Stimulated activated naive B cell treated with anti-CD40 and anti-IgM and Interleukin-4, amounts not matched to agents 10 μg/mL and 1 μg/mL and 100 μg/mL, for 72 hours (primary cell): Measurements from ENCODE around the gene SLC16A12.
"Not testable (repeated sequence)": the region's sequence is repeated elsewhere in the genome, so short reads cannot be mapped to it uniquely, and the experiment has no call there.

Source experiments
- ATAC-seq, 2 donors: fragments of 150-1000 bp; cut with Tn5 transposase; replicated peaks; 2 replicates each; pipeline ENCODE4 v1.10.0; 2021; ENCODE audit warnings: moderate library complexity in 1 of 2
- DNase-seq: peaks from one replicate; pipeline ENCODE4 v3.0.0; 2021
- H3K27ac Mint-ChIP-seq: one replicate; pipeline ENCODE4 v1.8.0; 2022; ENCODE audit warnings: mild to moderate bottlenecking, mixed read lengths
- H3K27me3 Mint-ChIP-seq, 2 donors: one replicate each; pipeline ENCODE4 v1.8.0; 2022; ENCODE audit warnings: mixed read lengths in 2 of 2
- H3K36me3 Mint-ChIP-seq, 2 donors: one replicate each; pipeline ENCODE4 v1.8.0; 2022; ENCODE audit warnings: mixed read lengths in 2 of 2, mild to moderate bottlenecking in 1 of 2
- H3K4me1 Mint-ChIP-seq, 2 donors: one replicate each; pipeline ENCODE4 v1.8.0; 2022; ENCODE audit warnings: mixed read lengths in 2 of 2, mild to moderate bottlenecking in 1 of 2
- H3K4me3 Mint-ChIP-seq, 2 donors: one replicate each; pipeline ENCODE4 v1.8.0; 2022; ENCODE audit warnings: mild to moderate bottlenecking in 2 of 2, mixed read lengths in 2 of 2, moderate library complexity in 1 of 2
- H3K9me3 Mint-ChIP-seq, 2 donors: one replicate each; pipeline ENCODE4 v1.8.0; 2022; ENCODE audit warnings: mixed read lengths in 2 of 2, mild to moderate bottlenecking in 1 of 2

The SLC16A12 gene

GRCh38 chr10:89458784-89459183 lies 76.6 kb downstream of the SLC16A12 start:
- Mint-ChIP-seq H3K27me3 (peaks cover 21 to 24% of the 10 kb centered on the region in 2 donors), H3K4me3 (no peak overlapping the region), H3K27ac (no peak overlapping the region), H3K9me3 (no peaks in the 10 kb centered on the region), H3K36me3 (no peaks in the 10 kb centered on the region), H3K4me1 (peaks cover 4 to 8% of the 10 kb centered on the region in 2 donors)
- no peak for DNase-seq
- ATAC-seq, result no peak

GRCh38 chr10:89458291-89458690 lies 77.1 kb downstream of the SLC16A12 start:
- H3K9me3 Mint-ChIP-seq, result no peaks in the 10 kb centered on the region
- H3K36me3 Mint-ChIP-seq, result no peaks in the 10 kb centered on the region
- H3K4me3 Mint-ChIP-seq, result no peak overlapping the region
- ATAC-seq (no peak), DNase-seq (no peak)
- peaks cover 21 to 24% of the 10 kb centered on the region in 2 donors for H3K27me3 Mint-ChIP-seq
- no peak overlapping the region for H3K27ac Mint-ChIP-seq
- peaks cover 4 to 8% of the 10 kb centered on the region in 2 donors for H3K4me1 Mint-ChIP-seq

GRCh38 chr10:89454561-89455347 lies 80.6 kb downstream of the SLC16A12 start:
- H3K4me1 Mint-ChIP-seq, result peaks cover 4 to 8% of the 10 kb centered on the region in 2 donors
- no peak overlapping the region for H3K4me3 Mint-ChIP-seq
- no peaks in the 10 kb centered on the region for H3K36me3 Mint-ChIP-seq
- H3K27ac Mint-ChIP-seq, result no peak overlapping the region
- H3K27me3 Mint-ChIP-seq, result peaks cover 4 to 13% of the 10 kb centered on the region in 2 donors
- DNase-seq (no peak), ATAC-seq (no peak)
- H3K9me3 Mint-ChIP-seq, result no peaks in the 10 kb centered on the region

GRCh38 chr10:89452193-89452592 lies 83.2 kb downstream of the SLC16A12 start:
- Mint-ChIP-seq H3K9me3 (peaks cover 0 to under 1% of the 10 kb centered on the region in 2 donors), H3K4me3 (no peak overlapping the region), H3K4me1 (peaks cover 4 to 8% of the 10 kb centered on the region in 2 donors), H3K36me3 (no peaks in the 10 kb centered on the region), H3K27me3 (peaks cover 4 to 8% of the 10 kb centered on the region in 2 donors), H3K27ac (no peak overlapping the region)
- no peak for ATAC-seq
- no peak for DNase-seq

GRCh38 chr10:89450901-89451300 lies 84.5 kb downstream of the SLC16A12 start:
- Mint-ChIP-seq H3K4me1 (peaks cover 4 to 8% of the 10 kb centered on the region in 2 donors), H3K9me3 (peaks cover 3 to 6% of the 10 kb centered on the region in 2 donors), H3K27ac (no peak overlapping the region), H3K36me3 (peaks cover 0 to 3% of the 10 kb centered on the region in 2 donors), H3K27me3 (peaks cover 7 to 8% of the 10 kb centered on the region in 2 donors), H3K4me3 (no peak overlapping the region)
- ATAC-seq (no peak), DNase-seq (no peak)

GRCh38 chr10:89444819-89445218 lies 90.6 kb downstream of the SLC16A12 start:
- H3K4me3 Mint-ChIP-seq, H3K9me3 Mint-ChIP-seq, DNase-seq, H3K36me3 Mint-ChIP-seq, H3K4me1 Mint-ChIP-seq, H3K27ac Mint-ChIP-seq, ATAC-seq: not testable (repeated sequence)
- peaks cover 17 to 29% of the 10 kb centered on the region in 2 donors for H3K27me3 Mint-ChIP-seq

- H3K4me3 Mint-ChIP-seq, result no peak overlapping the region
- peaks cover 6% of the 10 kb centered on the region in 2 donors for H3K9me3 Mint-ChIP-seq
- H3K27me3 Mint-ChIP-seq, result peaks cover 23 to 29% of the 10 kb centered on the region in 2 donors
- ATAC-seq (no peak), DNase-seq (no peak)
- H3K27ac Mint-ChIP-seq, result no peak overlapping the region
- peaks cover 0 to 6% of the 10 kb centered on the region in 2 donors for H3K36me3 Mint-ChIP-seq
- no peaks in the 10 kb centered on the region for H3K4me1 Mint-ChIP-seq
Observed at GRCh38 chr10:89442289-89442688, 93.1 kb downstream of the SLC16A12 start.

- Mint-ChIP-seq H3K27me3 (peaks cover 17 to 34% of the 10 kb centered on the region in 2 donors), H3K27ac (no peak overlapping the region), H3K4me1 (no peaks in the 10 kb centered on the region), H3K4me3 (no peak overlapping the region), H3K9me3 (no peaks in the 10 kb centered on the region), H3K36me3 (peaks cover 0 to 1% of the 10 kb centered on the region in 2 donors)
- no peak for DNase-seq
- ATAC-seq, result no peak
Observed at GRCh38 chr10:89440226-89441009, 95.0 kb downstream of the SLC16A12 start.

- no peak overlapping the region for H3K4me3 Mint-ChIP-seq
- peaks cover 0 to 1% of the 10 kb centered on the region in 2 donors for H3K36me3 Mint-ChIP-seq
- ATAC-seq, result no peak
- no peak overlapping the region for H3K27ac Mint-ChIP-seq
- H3K4me1 Mint-ChIP-seq, result no peaks in the 10 kb centered on the region
- peaks cover 17 to 37% of the 10 kb centered on the region in 2 donors for H3K27me3 Mint-ChIP-seq
- no peak for DNase-seq
- H3K9me3 Mint-ChIP-seq, result no peaks in the 10 kb centered on the region
Observed at GRCh38 chr10:89438525-89438924, 96.9 kb downstream of the SLC16A12 start.

- Mint-ChIP-seq H3K36me3 (peaks cover 0 to 1% of the 10 kb centered on the region in 2 donors), H3K9me3 (no peaks in the 10 kb centered on the region), H3K27me3 (peaks cover 8 to 19% of the 10 kb centered on the region in 2 donors), H3K4me3 (no peak overlapping the region), H3K4me1 (peaks cover 0 to 5% of the 10 kb centered on the region in 2 donors), H3K27ac (no peak overlapping the region)
- ATAC-seq (no peak), DNase-seq (no peak)
Observed at GRCh38 chr10:89431977-89432376, 103.4 kb downstream of the SLC16A12 start.

GRCh38 chr10:89428877-89429276 lies 106.5 kb downstream of the SLC16A12 start:
- H3K27me3 Mint-ChIP-seq, result peaks cover 0 to 5% of the 10 kb centered on the region in 2 donors
- no peak overlapping the region for H3K27ac Mint-ChIP-seq
- DNase-seq, result no peak
- no peaks in the 10 kb centered on the region for H3K36me3 Mint-ChIP-seq
- H3K4me1 Mint-ChIP-seq, result peaks cover 0 to 5% of the 10 kb centered on the region in 2 donors
- H3K9me3 Mint-ChIP-seq, result no peaks in the 10 kb centered on the region
- ATAC-seq, result no peak
- no peak overlapping the region for H3K4me3 Mint-ChIP-seq

- no peak for ATAC-seq
- Mint-ChIP-seq H3K9me3 (no peaks in the 10 kb centered on the region), H3K4me1 (peaks cover 7 to 12% of the 10 kb centered on the region in 2 donors), H3K27ac (no peak overlapping the region), H3K36me3 (no peaks in the 10 kb centered on the region), H3K27me3 (no peaks in the 10 kb centered on the region), H3K4me3 (no peak overlapping the region)
- DNase-seq, result no peak
Observed at GRCh38 chr10:89427629-89428028, 107.8 kb downstream of the SLC16A12 start.

- no peak for DNase-seq
- no peaks in the 10 kb centered on the region for H3K9me3 Mint-ChIP-seq
- H3K27me3 Mint-ChIP-seq, result no peaks in the 10 kb centered on the region
- ATAC-seq, result peak; percentile 68 to 73
- no peak overlapping the region for H3K27ac Mint-ChIP-seq
- H3K36me3 Mint-ChIP-seq, result peaks cover 0 to 7% of the 10 kb centered on the region in 2 donors
- H3K4me1 Mint-ChIP-seq, result peaks cover 9 to 12% of the 10 kb centered on the region in 2 donors
- no peak overlapping the region for H3K4me3 Mint-ChIP-seq
Observed at GRCh38 chr10:89426230-89426868, 109.0 kb downstream of the SLC16A12 start.

GRCh38 chr10:89425000-89425399 lies 110.4 kb downstream of the SLC16A12 start:
- H3K4me3 Mint-ChIP-seq, result no peak overlapping the region
- H3K9me3 Mint-ChIP-seq, result no peaks in the 10 kb centered on the region
- no peaks in the 10 kb centered on the region for H3K27me3 Mint-ChIP-seq
- no peak overlapping the region for H3K27ac Mint-ChIP-seq
- DNase-seq, result no peak
- no peak for ATAC-seq
- H3K36me3 Mint-ChIP-seq, result peaks cover 0 to 19% of the 10 kb centered on the region in 2 donors
- peaks cover 10 to 12% of the 10 kb centered on the region in 2 donors for H3K4me1 Mint-ChIP-seq
